Hematopoietic multipotent progenitor cell (in vitro differentiated cells): ENCODE measurements around the gene MS4A10. TPM values are rescaled to one million over a fixed set of nuclear protein-coding genes. Genes with fewer than 3 reads are reported as not detected.
"Not testable (repeated sequence)": the region's sequence is repeated elsewhere in the genome, so short reads cannot be mapped to it uniquely, and the experiment has no call there.

Experiments
- DNase-seq, 3 donors: peaks; one replicate each; pipeline ENCODE4 v3.0.0-alpha.2; 2011 to 2015; ENCODE audit warnings: low read depth in 2 of 3, low spot score in 2 of 3
- total RNA-seq: library from RNA; depleted of rRNA; stranded (reverse); fragments of >200 nt; gene quantifications from one replicate; pipeline ENCODE4 v1.2.3, GENCODE V29; 2012

The MS4A10 gene
- total RNA-seq: not detected

DNA sequence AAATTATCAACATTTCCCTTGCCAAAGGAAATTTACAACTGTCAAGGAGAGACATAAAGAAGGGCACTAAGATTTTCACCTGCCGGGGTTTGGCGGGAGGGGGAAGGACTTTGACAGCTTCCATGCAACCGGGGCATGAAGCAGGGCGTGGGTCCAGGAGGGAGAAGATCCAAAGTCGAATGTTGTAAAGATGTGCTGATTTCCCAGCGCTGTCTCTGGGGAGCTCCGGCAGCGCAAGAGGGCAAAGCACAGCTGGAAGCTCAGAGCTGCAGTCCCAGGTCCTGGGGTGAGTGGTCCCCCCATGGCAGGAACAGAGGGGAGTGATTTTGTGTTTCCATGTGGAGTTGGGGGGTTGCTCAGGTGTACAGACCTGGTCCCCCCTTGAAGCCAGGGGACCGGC, at the start of gene MS4A10:
Gene MS4A10 (plus strand): TSS at position 198 of the 400 bp plus-strand sequence. CDS start 5,003 bp downstream, outside the sequence.
- DNase-seq: no peak

GRCh38 chr11:60739114-60739513, 46.0 kb upstream of the MS4A10 start:
- DNase-seq: no peak

DNA sequence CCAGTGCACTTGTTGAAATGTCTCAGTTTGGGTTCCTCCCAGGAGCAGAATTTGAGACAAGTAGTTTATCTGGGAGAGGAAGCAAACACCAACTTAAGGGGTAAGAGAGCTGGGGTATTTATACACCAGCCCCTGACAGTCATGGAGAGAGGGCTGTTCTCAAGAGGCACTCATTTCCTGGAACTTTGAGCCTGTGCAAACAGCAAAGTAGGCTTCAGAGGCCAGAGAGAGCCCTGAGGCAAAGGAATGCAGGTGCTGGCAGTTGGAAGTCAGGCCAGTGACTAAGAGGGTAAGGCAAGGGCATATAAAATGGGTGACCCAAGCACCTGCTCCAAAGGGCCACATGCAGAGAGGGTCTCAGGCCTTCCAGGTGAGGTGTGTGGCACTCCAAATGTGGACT, 44.6 kb upstream of the MS4A10 start:
- no peak for DNase-seq

DNA sequence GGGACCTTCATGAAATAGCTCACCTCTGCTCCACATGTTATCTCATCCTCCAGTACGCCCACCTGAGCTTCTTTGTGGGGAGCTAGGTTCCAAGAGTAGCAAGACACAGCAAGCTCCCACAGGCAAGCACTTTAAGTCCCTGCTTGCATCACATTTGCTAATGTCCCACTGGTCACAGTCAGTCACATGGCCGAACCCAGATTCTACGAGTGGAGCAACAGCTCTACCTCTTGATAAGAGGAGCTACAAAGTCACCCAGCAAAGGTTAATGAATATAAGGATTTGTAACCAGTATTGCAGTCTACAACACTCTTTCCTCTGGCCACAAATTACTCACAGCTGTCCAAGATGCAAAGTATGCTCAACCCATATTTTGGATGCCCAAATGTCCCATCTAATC, 43.7 kb upstream of the MS4A10 start:
- DNase-seq: no peak

GRCh38 chr11:60743058-60743457, 42.1 kb upstream of the MS4A10 start:
- DNase-seq: no peak

GRCh38 chr11:60744114-60744513, 41.0 kb upstream of the MS4A10 start:
- DNase-seq: no peak

- DNase-seq: no peak
These were observed 37.7 kb upstream of the MS4A10 start for GRCh38 chr11:60747359-60747873.

GRCh38 chr11:60748225-60748624, 36.9 kb upstream of the MS4A10 start:
- DNase-seq: no peak

DNA sequence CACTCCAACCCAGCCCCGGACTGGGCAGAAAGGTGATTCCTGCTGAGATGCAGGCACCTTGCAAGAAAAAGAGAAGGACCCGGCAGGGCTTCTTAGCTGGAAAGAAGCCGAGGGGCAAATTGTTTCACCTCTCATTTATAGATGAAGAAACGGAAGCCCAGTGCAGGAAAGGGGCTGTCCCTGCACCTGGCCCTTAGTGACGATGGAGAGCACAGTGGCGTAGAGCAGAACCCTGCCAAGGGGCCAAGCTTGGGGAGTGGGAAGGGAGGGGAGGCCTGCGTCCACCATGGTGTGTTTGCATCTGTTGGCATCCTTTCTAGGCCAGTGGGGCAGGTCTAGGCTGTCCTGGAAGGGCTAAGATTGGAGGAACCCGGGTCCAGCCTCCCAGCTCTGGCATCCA, 36.3 kb upstream of the MS4A10 start:
- DNase-seq: no peak

DNA sequence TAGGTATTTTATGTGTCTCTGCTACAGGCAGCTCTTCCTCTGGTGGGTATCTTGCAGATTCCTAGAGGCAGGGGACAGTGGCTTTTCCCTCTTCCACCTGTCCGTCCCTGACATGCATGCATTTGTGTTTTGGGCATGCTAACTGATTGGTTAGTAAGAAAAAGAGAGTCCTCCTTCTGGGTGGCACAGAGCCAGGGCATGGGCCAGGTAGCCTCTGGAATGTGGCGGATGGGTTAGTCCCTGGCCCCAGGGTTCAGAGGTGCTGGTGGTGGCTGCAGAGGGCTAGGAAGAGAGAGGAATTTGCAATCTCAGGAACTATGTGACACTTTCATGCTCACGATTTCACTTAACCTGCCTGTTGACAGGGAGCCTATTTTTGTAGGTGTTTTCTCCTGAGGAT, 34.2 kb upstream of the MS4A10 start:
- no peak for DNase-seq

GRCh38 chr11:60753309-60753708, 31.8 kb upstream of the MS4A10 start:
- no peak for DNase-seq

GRCh38 chr11:60754887-60755286, 30.2 kb upstream of the MS4A10 start:
- no peak for DNase-seq

DNA sequence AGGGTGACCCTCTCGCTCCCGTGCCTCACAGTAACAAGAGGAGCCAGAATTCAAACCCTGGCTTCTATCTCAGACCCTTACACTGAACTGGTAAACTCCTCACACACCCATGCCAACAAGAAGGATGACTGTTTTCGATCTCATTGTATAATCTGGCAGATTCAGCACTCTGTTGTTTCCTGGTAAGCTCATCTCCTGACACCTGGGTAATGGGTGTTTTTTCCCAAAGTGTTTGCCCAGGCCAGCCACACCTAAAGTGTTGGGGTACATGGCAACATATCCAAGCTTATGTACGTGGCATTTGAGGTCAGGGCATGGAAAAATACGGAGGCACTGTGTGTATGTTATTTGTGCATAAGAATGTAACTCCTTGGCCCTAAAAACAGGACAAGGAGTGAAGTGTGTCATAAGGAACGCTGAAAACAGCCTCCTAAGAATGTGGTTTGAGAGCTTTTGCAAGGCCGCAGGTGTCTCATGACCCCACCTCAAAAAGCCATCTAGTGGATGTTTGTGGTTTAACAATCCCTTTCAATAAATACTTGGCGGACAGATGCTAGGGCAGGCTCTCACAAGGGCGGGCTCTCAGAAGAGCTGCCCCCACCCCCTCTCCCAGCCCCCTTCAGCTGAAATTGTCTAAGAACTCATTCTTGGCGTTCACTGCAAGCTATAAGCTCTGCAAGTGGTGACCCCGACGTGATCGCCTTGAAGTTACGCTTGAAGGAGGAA, 28.7 kb upstream of the MS4A10 start, which contains the start of gene MS4A15:
Gene MS4A15 (plus strand): TSS at position 561 of the 726 bp plus-strand sequence. CDS start 6,867 bp downstream, outside the sequence.
- DNase-seq: peak in 2 of 3 donors; percentile 45 to 69

- no peak for DNase-seq
These were observed 27.8 kb upstream of the MS4A10 start for GRCh38 chr11:60757231-60757800.

DNA sequence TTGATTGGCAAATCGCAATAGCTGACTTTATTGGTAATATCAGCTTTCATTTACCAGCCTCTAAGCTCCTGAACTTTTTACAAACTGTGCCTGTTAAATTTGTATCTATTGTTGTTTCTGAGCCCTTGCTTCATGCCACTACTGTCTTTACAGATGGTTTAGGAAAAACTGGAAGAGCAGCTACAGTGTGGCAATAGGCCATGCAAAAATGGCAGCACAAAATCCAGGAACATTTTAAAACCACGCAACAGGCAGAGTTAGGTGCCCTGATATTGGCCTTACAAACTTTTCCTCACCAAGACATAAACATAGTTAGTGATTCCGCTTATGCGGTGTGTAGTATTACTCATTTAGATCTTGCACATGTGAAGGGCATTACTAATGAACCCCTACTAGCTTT, 26.5 kb upstream of the MS4A10 start:
- not testable (repeated sequence) for DNase-seq

DNA sequence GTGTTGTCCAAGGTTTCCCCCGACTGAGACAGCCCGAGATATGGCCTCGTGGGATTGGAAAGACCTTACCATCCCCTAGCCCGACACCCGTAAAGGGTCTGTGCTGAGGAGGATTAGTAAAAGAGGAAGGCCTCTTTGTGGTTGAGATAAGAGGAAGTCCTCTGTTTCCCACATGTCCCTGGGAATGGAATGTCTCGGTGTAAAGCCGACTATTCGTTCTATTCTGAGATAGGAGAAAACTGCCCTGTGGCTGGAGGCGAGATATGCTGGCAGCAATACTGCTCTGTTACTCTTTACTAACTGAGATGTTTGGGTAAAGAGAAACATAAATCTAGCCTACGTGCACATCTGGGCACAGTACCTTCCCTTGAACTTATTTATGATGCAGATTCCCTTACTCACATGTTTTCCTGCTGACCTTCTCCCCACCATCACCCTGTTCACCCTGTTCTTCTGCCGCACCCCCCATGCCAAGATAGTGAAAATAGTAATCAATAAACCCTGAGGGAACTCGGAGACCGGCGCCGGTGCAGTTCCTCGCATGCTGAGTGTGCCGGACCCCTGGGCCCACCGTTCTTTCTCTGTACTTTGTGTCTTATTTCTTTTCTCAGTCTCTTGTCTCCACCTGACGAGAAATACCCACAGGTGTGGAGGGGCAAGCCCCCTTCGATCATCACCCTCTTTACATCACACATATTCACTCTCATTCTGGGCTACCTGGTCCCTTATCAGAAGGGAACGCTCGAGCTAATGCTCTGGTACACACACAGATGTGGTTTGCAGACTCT, 25.5 kb upstream of the MS4A10 start:
- DNase-seq: peak in 2 of 3 donors; percentile 10 to 27

DNA sequence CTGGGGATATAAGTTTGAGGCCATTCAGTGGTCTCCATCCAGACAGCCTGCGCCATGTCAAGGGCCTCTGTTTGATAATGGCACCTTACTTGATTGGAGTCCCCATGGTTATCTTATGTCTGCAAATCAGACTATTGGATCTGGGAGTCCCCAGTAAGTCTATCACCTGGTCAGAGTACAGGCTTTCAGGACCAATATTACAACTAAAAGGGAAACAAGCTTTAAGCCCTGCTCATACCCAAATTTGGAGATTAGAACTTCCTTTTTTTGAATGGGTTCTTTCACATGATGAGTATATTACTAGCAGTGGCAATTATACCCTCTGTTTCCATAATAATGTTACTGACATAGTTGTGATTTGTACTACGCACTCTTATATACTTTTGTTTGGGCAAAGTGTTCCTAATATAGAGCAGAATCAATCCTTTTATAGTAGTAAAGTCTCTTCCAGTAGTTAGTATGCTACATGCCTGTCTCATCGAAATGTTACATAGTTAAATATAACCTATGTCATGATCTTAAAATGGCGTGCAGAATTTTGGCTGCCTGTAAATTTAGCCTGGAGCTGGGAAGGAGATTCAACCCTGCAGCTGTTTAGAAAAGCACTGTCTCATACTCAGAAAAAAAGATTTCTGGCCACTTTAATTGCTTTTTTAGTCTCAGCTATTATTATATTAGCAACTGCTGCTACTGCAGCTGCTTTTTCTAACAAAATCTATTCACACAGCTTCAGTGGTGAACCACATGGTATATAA, 23.5 kb upstream of the MS4A10 start:
- peak in 1 of 3 donors; percentile 19 for DNase-seq

DNA sequence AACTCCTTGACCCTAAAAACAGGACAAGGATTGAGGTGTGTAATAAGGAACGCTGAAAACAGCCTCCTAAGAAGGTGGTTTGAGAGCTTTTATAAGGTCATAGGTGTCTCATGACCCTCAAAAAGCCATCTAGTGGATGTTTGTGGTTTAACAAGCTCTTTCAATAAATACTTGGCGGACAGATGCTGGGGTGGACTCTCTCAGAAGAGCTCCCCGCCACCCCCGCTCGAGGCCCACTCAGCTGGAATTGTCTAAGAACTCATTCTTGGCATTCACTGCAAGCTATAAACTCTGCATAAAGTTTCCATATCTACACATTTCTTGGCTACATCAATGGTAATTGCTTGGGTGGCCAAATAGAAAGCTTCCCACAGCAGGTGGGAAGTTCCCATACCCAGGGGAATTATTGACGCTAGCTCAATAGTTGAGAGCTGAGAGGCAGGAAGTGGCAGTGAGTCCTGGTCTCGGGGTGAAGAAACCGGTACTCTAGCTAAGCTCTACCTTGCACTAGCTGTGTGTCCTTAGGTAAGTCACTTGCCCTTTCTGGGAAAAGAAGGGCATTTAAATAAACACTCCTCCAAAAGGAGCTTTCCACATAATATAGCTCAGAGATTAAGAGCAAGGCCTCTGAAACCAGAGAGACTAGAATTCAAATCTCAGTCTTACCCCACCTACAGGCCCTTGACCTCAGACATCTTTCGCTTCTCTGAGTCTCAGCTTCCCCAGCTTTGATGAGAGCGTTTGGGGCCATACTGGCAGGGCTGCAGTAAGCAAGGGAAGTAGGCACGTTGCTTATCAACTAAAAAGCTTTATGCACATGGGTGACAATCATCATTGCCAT, 22.1 kb upstream of the MS4A10 start:
- peak in 2 of 3 donors; percentile 12 to 52 for DNase-seq

DNA sequence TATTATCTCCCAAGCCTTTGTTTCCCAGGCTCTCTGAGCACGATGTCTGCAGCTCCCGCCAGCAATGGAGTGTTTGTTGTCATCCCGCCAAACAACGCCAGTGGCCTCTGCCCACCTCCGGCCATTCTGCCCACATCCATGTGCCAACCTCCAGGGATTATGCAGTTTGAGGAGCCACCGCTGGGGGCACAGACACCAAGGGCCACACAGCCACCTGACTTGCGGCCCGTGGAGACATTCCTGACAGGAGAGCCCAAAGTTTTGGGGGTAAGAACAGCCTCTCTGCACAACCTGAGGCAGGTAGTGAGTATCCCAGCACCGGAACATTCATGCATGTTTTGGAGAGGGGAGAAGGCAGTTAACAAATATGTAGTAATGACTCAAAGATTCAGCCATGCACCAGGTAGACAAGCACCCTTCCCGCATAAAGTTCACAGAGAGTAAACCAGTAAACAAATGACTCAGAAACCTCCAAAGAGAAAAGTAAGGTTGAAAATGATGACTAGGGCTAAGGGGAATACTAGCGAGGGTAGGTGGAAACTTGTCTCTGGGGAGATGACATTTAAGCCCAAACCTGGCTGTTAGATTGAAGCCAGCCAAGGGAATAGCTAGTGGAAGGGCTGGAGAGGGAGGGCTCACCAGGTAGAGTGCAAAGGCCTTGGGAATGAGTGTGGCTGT, 21.3 kb upstream of the MS4A10 start:
- no peak for DNase-seq
